ENCODE measurements around the gene TBX10. TPM values are rescaled to one million over a fixed set of nuclear protein-coding genes. Genes with fewer than 3 reads are reported as not detected.

TBX10 gene
- polyA plus RNA-seq, 1 donor, result 4.9 TPM

- Histone ChIP-seq H3K4me3 (ENCODE audit: low read length) (no peak overlapping the region), H3K27me3 (ENCODE audit: control insufficient read depth, insufficient read depth, low read length) (no peaks in the 10 kb centered on the region), H3K9me3 (ENCODE audit: control insufficient read depth, low read depth, low read length) (no peaks in the 10 kb centered on the region), H3K4me1 (ENCODE audit: control insufficient read depth, insufficient read depth, low read length) (peaks cover 33% of the 10 kb centered on the region), H3K27ac (ENCODE audit: low read length) (no peak overlapping the region), H3K36me3 (ENCODE audit: control insufficient read depth, insufficient read depth, low read length) (no peaks in the 10 kb centered on the region)
- DNase-seq, result no peak
- 100% methylated on average over 1 of the region's 6 CpGs for WGBS (ENCODE audit: insufficient coverage, low lambda C conversion rate)
Measured at GRCh38 chr11:67636962-67637361, 2.6 kb downstream of the TBX10 start.

GRCh38 chr11:67635231-67635521, 4.4 kb downstream of the TBX10 start:
- Histone ChIP-seq H3K27ac (ENCODE audit: low read length) (peak overlapping the region; percentile 27), H3K27me3 (ENCODE audit: control insufficient read depth, insufficient read depth, low read length) (no peaks in the 10 kb centered on the region)
- no CpG with 5 or more reads among the region's 4 CpGs for WGBS (ENCODE audit: insufficient coverage, low lambda C conversion rate)

DNA sequence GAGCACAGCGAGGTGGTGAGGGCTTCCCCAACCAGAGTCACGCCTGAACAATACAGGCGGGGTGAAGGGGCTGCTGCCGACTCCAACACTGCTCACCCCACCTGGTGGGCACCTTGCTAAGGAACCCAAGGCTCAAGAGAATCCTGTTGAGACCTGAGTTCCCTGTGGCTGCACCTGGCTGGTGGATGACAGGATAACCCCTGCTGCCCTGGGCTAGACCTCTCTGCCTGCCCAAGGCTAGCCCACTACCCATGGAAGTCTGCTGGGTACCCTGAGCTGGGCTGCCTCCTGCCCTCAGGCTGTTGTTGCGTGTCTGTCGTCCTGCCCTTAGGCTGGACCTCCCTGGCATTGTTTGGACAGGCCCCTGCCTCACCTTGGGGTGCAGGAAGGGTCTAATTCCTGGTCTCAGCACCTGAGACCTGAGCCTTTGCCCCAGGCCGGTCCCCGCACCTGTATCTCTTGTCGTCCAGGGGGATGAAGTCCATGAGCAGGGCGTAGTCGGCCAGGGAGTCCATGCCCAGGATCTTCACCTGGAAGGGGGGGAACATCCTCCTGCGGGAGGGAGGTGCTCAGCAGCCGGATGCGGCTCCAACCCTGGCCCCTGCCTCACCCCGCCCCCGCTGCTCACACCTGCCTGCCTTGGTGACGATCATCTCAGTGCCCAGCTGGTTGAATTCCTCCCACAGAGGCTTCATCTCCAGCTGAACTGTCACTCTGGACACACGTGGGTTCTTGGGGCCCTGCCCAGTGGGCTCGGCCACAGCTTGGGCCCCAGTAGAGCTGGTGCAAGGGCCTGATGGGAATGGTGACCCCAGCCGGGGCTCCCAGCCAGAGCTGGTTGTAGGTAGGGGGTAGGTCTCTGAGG, 5.0 kb downstream of the TBX10 start:
- Histone ChIP-seq H3K4me1 (ENCODE audit: control insufficient read depth, insufficient read depth, low read length) (peaks cover 49% of the 10 kb centered on the region), H3K27me3 (ENCODE audit: control insufficient read depth, insufficient read depth, low read length) (no peaks in the 10 kb centered on the region), H3K9me3 (ENCODE audit: control insufficient read depth, low read depth, low read length) (no peaks in the 10 kb centered on the region), H3K4me3 (ENCODE audit: low read length) (no peak overlapping the region), H3K27ac (ENCODE audit: low read length) (peak overlapping the region; percentile 27), H3K36me3 (ENCODE audit: control insufficient read depth, insufficient read depth, low read length) (no peaks in the 10 kb centered on the region)
- DNase-seq, result peak; percentile 84 to 94
- WGBS (ENCODE audit: insufficient coverage, low lambda C conversion rate), result no CpG with 5 or more reads among the region's 20 CpGs

More at GRCh38 chr11:67635231-67635521, 4.4 kb downstream of the TBX10 start:
- no peaks in the 10 kb centered on the region for H3K9me3 ChIP-seq (ENCODE audit: control insufficient read depth, low read depth, low read length)
- H3K4me1 ChIP-seq (ENCODE audit: control insufficient read depth, insufficient read depth, low read length), result peaks cover 49% of the 10 kb centered on the region
- DNase-seq, result no peak
- no peak overlapping the region for H3K4me3 ChIP-seq (ENCODE audit: low read length)
- no peaks in the 10 kb centered on the region for H3K36me3 ChIP-seq (ENCODE audit: control insufficient read depth, insufficient read depth, low read length)

- Histone ChIP-seq H3K36me3 (ENCODE audit: control insufficient read depth, insufficient read depth, low read length) (no peaks in the 10 kb centered on the region), H3K4me1 (ENCODE audit: control insufficient read depth, insufficient read depth, low read length) (peaks cover 54% of the 10 kb centered on the region), H3K9me3 (ENCODE audit: control insufficient read depth, low read depth, low read length) (no peaks in the 10 kb centered on the region), H3K4me3 (ENCODE audit: low read length) (no peak overlapping the region), H3K27ac (ENCODE audit: low read length) (no peak overlapping the region), H3K27me3 (ENCODE audit: control insufficient read depth, insufficient read depth, low read length) (no peaks in the 10 kb centered on the region)
- DNase-seq, result peak in 1 of 2 donors; percentile 37
- WGBS (ENCODE audit: insufficient coverage, low lambda C conversion rate), result no CpG with 5 or more reads among the region's 22 CpGs
Measured at GRCh38 chr11:67633758-67634365, 5.7 kb downstream of the TBX10 start.

DNA sequence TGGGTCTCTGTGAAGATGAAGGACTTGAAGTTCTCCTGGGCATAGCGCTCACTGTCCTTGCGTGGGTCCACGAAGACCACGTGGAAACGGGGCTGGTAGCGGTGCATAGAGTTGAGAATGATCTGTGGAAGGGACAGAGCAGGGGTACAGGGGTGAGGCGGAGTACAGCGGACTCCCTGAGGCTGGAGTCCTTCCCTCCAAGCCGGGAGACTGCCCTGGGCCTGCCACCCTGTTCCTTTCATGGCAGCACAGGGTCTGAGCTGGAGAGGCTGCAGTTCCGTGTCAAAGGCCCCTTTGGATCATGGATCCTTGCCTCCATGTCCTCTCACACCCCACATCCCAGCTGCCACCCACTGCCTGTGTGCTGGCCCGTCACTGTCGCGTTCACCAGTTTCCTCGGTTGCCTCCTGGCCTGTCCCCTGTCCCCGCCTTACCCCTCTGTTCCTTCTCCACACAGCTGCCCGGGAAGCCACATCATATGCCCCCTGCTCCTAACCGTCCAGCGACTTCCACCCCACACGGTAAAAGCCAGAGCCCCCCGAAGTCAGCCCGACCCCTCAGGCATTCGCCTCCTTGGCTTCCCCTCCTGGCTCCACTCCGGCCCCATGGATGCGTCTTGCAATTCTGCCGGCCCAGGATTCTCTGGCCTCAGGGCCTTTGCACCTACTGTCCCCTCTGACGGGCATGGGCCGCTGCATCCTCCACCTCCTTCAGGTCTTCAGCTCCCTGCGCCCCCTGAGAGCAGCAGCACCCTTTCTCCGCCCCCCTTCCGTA, 6.4 kb downstream of the TBX10 start:
- Histone ChIP-seq H3K4me1 (ENCODE audit: control insufficient read depth, insufficient read depth, low read length) (peaks cover 57% of the 10 kb centered on the region), H3K9me3 (ENCODE audit: control insufficient read depth, low read depth, low read length) (no peaks in the 10 kb centered on the region), H3K27me3 (ENCODE audit: control insufficient read depth, insufficient read depth, low read length) (no peaks in the 10 kb centered on the region), H3K36me3 (ENCODE audit: control insufficient read depth, insufficient read depth, low read length) (no peaks in the 10 kb centered on the region), H3K27ac (ENCODE audit: low read length) (peak overlapping the region; percentile 99), H3K4me3 (ENCODE audit: low read length) (no peak overlapping the region)
- no peak for DNase-seq
- WGBS (ENCODE audit: insufficient coverage, low lambda C conversion rate), result no CpG with 5 or more reads among the region's 30 CpGs

GRCh38 chr11:67632175-67632981, 7.2 kb downstream of the TBX10 start:
- peak overlapping the region; percentile 99 for H3K27ac ChIP-seq (ENCODE audit: low read length)
- peak; percentile 88 to 91 for DNase-seq
- no peaks in the 10 kb centered on the region for H3K9me3 ChIP-seq (ENCODE audit: control insufficient read depth, low read depth, low read length)
- no peaks in the 10 kb centered on the region for H3K27me3 ChIP-seq (ENCODE audit: control insufficient read depth, insufficient read depth, low read length)
- no peak overlapping the region for H3K4me3 ChIP-seq (ENCODE audit: low read length)
- H3K36me3 ChIP-seq (ENCODE audit: control insufficient read depth, insufficient read depth, low read length), result no peaks in the 10 kb centered on the region
- peaks cover 57% of the 10 kb centered on the region for H3K4me1 ChIP-seq (ENCODE audit: control insufficient read depth, insufficient read depth, low read length)
- WGBS (ENCODE audit: insufficient coverage, low lambda C conversion rate), result no CpG with 5 or more reads among the region's 12 CpGs

GRCh38 chr11:67631853-67632174, 7.7 kb downstream of the TBX10 start:
- no peaks in the 10 kb centered on the region for H3K9me3 ChIP-seq (ENCODE audit: control insufficient read depth, low read depth, low read length)
- no peaks in the 10 kb centered on the region for H3K27me3 ChIP-seq (ENCODE audit: control insufficient read depth, insufficient read depth, low read length)
- peak overlapping the region; percentile 99 for H3K27ac ChIP-seq (ENCODE audit: low read length)
- WGBS (ENCODE audit: insufficient coverage, low lambda C conversion rate), result 86% methylated on average over 1 of the region's 2 CpGs
- no peak overlapping the region for H3K4me3 ChIP-seq (ENCODE audit: low read length)
- DNase-seq, result no peak
- peaks cover 57% of the 10 kb centered on the region for H3K4me1 ChIP-seq (ENCODE audit: control insufficient read depth, insufficient read depth, low read length)
- H3K36me3 ChIP-seq (ENCODE audit: control insufficient read depth, insufficient read depth, low read length), result no peaks in the 10 kb centered on the region

DNA sequence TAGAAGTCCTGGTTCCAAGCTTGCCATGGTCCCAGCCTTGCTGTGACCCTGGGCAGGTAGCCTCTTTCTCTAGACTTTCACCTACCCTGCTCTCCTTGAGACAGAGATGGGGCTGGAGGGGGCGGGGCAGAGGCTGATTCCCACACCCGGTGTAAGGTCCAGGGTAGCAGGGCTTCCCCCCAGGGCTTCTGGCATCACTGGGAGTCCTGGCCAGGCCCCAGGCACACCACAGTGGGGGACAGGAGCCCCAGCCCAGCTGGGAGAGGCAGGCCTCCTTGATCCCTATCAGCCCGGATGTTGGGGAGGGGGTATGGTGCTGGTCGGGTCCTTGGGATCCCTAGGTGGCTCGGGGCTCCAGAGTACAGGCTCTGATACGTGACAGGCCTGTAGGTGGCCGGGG, 8.2 kb downstream of the TBX10 start:
- no CpG with 5 or more reads among the region's 7 CpGs for WGBS (ENCODE audit: insufficient coverage, low lambda C conversion rate)

DNA sequence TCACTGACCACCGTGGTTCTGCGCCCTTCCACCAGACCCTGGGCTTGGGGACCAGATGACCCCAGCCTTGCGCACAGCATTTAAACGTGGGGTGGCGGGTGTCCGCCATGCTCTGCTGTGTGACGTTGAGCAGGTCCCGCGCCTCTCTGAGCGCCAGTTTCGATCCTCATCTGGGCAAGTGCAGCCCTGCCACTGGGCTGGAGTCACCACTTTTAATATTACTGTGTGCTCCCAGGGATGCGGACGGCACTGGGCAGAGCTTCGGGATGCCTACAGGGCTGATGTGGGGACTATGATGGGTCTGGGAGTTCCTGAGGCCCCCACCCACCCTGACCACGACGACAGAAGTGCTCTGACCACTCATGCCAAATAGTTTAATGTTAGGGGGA, 8.6 kb downstream of the TBX10 start:
- no peak for DNase-seq
- no CpG with 5 or more reads among the region's 16 CpGs for WGBS (ENCODE audit: insufficient coverage, low lambda C conversion rate)
- no peaks in the 10 kb centered on the region for H3K9me3 ChIP-seq (ENCODE audit: control insufficient read depth, low read depth, low read length)
- no peaks in the 10 kb centered on the region for H3K36me3 ChIP-seq (ENCODE audit: control insufficient read depth, insufficient read depth, low read length)
- peaks cover 57% of the 10 kb centered on the region for H3K4me1 ChIP-seq (ENCODE audit: control insufficient read depth, insufficient read depth, low read length)
- H3K4me3 ChIP-seq (ENCODE audit: low read length), result peak overlapping the region; percentile 89
- no peaks in the 10 kb centered on the region for H3K27me3 ChIP-seq (ENCODE audit: control insufficient read depth, insufficient read depth, low read length)
- H3K27ac ChIP-seq (ENCODE audit: low read length), result peak overlapping the region; percentile 99

More for the DNA sequence above, 8.2 kb downstream of the TBX10 start:
- Histone ChIP-seq H3K36me3 (ENCODE audit: control insufficient read depth, insufficient read depth, low read length) (no peaks in the 10 kb centered on the region), H3K9me3 (ENCODE audit: control insufficient read depth, low read depth, low read length) (no peaks in the 10 kb centered on the region), H3K27ac (ENCODE audit: low read length) (peak overlapping the region; percentile 99), H3K4me1 (ENCODE audit: control insufficient read depth, insufficient read depth, low read length) (peaks cover 57% of the 10 kb centered on the region), H3K4me3 (ENCODE audit: low read length) (no peak overlapping the region), H3K27me3 (ENCODE audit: control insufficient read depth, insufficient read depth, low read length) (no peaks in the 10 kb centered on the region)
- peak; percentile 66 to 86 for DNase-seq

All from large intestine (tissue), 3 donors.